HT-29 (cell line): ENCODE data around the gene PDCL2. TPM values are rescaled to one million over a fixed set of nuclear protein-coding genes. Genes with fewer than 3 reads are reported as not detected.
"Not testable (repeated sequence)": the region's sequence is repeated elsewhere in the genome, so short reads cannot be mapped to it uniquely, and the experiment has no call there.

Experiments
- DNase-seq: peaks from one replicate; pipeline ENCODE4 v3.0.0-alpha.2; 2015; ENCODE audit warnings: low spot score
- total RNA-seq: library from RNA; depleted of rRNA; stranded (reverse); fragments of >200 nt; shearing (Covaris generic); gene quantifications from 2 replicates; pipeline ENCODE4 v1.2.3, GENCODE V29; 2014; rRNA removed

Gene PDCL2
- not detected in 2 replicates for total RNA-seq

- no peak for DNase-seq
Measured at GRCh38 chr4:55592014-55592413, at the start of gene PDCL2. Gene PDCL2, minus strand, starts transcription at chr4:55592245. Its CDS starts 136 bp downstream, at chr4:55592109.

GRCh38 chr4:55637272-55637820 is 45.3 kb upstream of the PDCL2 start:
- no peak for DNase-seq

- no peak for DNase-seq
Measured at GRCh38 chr4:55636656-55636999, 44.6 kb upstream of the PDCL2 start.

- DNase-seq: peak; percentile 61
Measured at GRCh38 chr4:55635741-55636655, 44.0 kb upstream of the PDCL2 start, which contains the start of gene NMU. Gene NMU, minus strand, starts transcription at chr4:55636298. Its CDS starts 106 bp downstream, at chr4:55636192.

GRCh38 chr4:55635282-55635681 is 43.2 kb upstream of the PDCL2 start:
- no peak for DNase-seq

- DNase-seq: no peak
Measured at GRCh38 chr4:55634417-55635128, 42.5 kb upstream of the PDCL2 start.

- no peak for DNase-seq
Measured at GRCh38 chr4:55633903-55634302, 41.9 kb upstream of the PDCL2 start.

GRCh38 chr4:55625835-55626234 is 33.8 kb upstream of the PDCL2 start:
- no peak for DNase-seq

- not testable (repeated sequence) for DNase-seq
Measured at GRCh38 chr4:55624063-55624462, 32.0 kb upstream of the PDCL2 start.

- no peak for DNase-seq
Measured at GRCh38 chr4:55618546-55619143, 26.6 kb upstream of the PDCL2 start.

- no peak for DNase-seq
Measured at GRCh38 chr4:55617587-55618197, 25.6 kb upstream of the PDCL2 start.

- DNase-seq: no peak
Measured at GRCh38 chr4:55615008-55615407, 23.0 kb upstream of the PDCL2 start.

- DNase-seq: no peak
Measured at GRCh38 chr4:55613621-55614020, 21.6 kb upstream of the PDCL2 start.

- no peak for DNase-seq
Measured at GRCh38 chr4:55612341-55612740, 20.3 kb upstream of the PDCL2 start.

- DNase-seq: no peak
Measured at GRCh38 chr4:55611358-55612059, 19.5 kb upstream of the PDCL2 start.

- DNase-seq: no peak
Measured at GRCh38 chr4:55610381-55610780, 18.3 kb upstream of the PDCL2 start.

- DNase-seq: no peak
Measured at GRCh38 chr4:55609393-55609866, 17.4 kb upstream of the PDCL2 start.

GRCh38 chr4:55608591-55608990 is 16.5 kb upstream of the PDCL2 start:
- DNase-seq: no peak

- DNase-seq: no peak
Measured at GRCh38 chr4:55604996-55605395, 13.0 kb upstream of the PDCL2 start.

GRCh38 chr4:55600640-55601039 is 8.6 kb upstream of the PDCL2 start:
- no peak for DNase-seq

GRCh38 chr4:55598641-55599040 is 6.6 kb upstream of the PDCL2 start:
- no peak for DNase-seq
